ENCODE measurements around the gene SCYL2. TPM values are rescaled to one million over a fixed set of nuclear protein-coding genes. Genes with fewer than 3 reads are reported as not detected.

Gene SCYL2
- total and polyA plus RNA-seq, 9 donors = 22.2 to 33.8 (median 27.5) TPM

GRCh38 chr12:100234166-100234565 lies 32.8 kb upstream of the SCYL2 start:
- Histone ChIP-seq H3K36me3 (ENCODE audit: control insufficient read depth, insufficient read depth, low read length) (no peaks in the 10 kb centered on the region), H3K4me3 (ENCODE audit: low read length) (no peak overlapping the region), H3K27me3 (ENCODE audit: control insufficient read depth, insufficient read depth, low read length) (no peaks in the 10 kb centered on the region), H3K27ac (ENCODE audit: low read length) (no peak overlapping the region), H3K4me1 (ENCODE audit: control insufficient read depth, insufficient read depth, low read length) (peaks cover 3% of the 10 kb centered on the region), H3K9me3 (replicated peaks; ENCODE audit: control insufficient read depth, low read depth, low read length) (no peaks in the 10 kb centered on the region)
- DNase-seq = peak; percentile 58
- WGBS (ENCODE audit: insufficient coverage) = 20% methylated on average over 3 of the region's 3 CpGs

GRCh38 chr12:100234591-100235304 lies 32.2 kb upstream of the SCYL2 start:
- no peaks in the 10 kb centered on the region for H3K36me3 ChIP-seq (ENCODE audit: control insufficient read depth, insufficient read depth, low read length)
- H3K27ac ChIP-seq (ENCODE audit: low read length) = no peak overlapping the region
- peaks cover 3% of the 10 kb centered on the region for H3K4me1 ChIP-seq (ENCODE audit: control insufficient read depth, insufficient read depth, low read length)
- H3K4me3 ChIP-seq (ENCODE audit: low read length) = no peak overlapping the region
- H3K9me3 ChIP-seq (replicated peaks; ENCODE audit: control insufficient read depth, low read depth, low read length) = no peaks in the 10 kb centered on the region
- no peaks in the 10 kb centered on the region for H3K27me3 ChIP-seq (ENCODE audit: control insufficient read depth, insufficient read depth, low read length)
- no CpG with 5 or more reads among the region's 7 CpGs for WGBS (ENCODE audit: insufficient coverage)
- DNase-seq = peak; percentile 74

- Histone ChIP-seq H3K4me1 (ENCODE audit: control insufficient read depth, insufficient read depth, low read length) (peaks cover 3% of the 10 kb centered on the region), H3K4me3 (ENCODE audit: low read length) (no peak overlapping the region), H3K27me3 (ENCODE audit: control insufficient read depth, insufficient read depth, low read length) (no peaks in the 10 kb centered on the region), H3K36me3 (ENCODE audit: control insufficient read depth, insufficient read depth, low read length) (no peaks in the 10 kb centered on the region), H3K9me3 (replicated peaks; ENCODE audit: control insufficient read depth, low read depth, low read length) (no peaks in the 10 kb centered on the region), H3K27ac (ENCODE audit: low read length) (no peak overlapping the region)
- no peak for DNase-seq
- WGBS (ENCODE audit: insufficient coverage) = no CpG with 5 or more reads among the region's 3 CpGs
Observed at GRCh38 chr12:100238801-100239200, 28.2 kb upstream of the SCYL2 start.

- H3K27me3 ChIP-seq (ENCODE audit: control insufficient read depth, insufficient read depth, low read length) = no peaks in the 10 kb centered on the region
Observed at GRCh38 chr12:100239589-100239988, 27.4 kb upstream of the SCYL2 start.

DNA sequence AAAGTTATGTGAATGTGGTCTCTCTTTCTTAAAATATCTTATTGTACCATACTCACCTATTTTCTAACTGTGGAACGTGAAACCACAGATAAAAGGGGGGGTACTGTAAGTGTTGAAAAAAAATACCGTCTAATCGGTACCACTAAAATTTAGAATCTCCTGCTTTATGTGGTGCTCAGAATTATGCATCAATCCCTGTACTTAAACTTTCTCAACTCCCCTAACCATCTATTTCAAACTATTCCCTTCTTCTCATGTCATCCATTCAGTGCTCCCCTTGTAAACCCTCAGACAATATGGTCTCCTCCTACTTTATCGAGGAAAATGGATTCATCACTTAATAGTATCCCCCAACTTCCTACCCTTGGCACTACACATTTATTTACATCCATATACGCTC lies 23.8 kb upstream of the SCYL2 start:
- Histone ChIP-seq H3K36me3 (ENCODE audit: control insufficient read depth, insufficient read depth, low read length) (no peaks in the 10 kb centered on the region), H3K9me3 (replicated peaks; ENCODE audit: control insufficient read depth, low read depth, low read length) (no peaks in the 10 kb centered on the region), H3K27ac (ENCODE audit: low read length) (no peak overlapping the region), H3K4me1 (ENCODE audit: control insufficient read depth, insufficient read depth, low read length) (no peaks in the 10 kb centered on the region), H3K4me3 (ENCODE audit: low read length) (no peak overlapping the region), H3K27me3 (ENCODE audit: control insufficient read depth, insufficient read depth, low read length) (no peaks in the 10 kb centered on the region)
- DNase-seq = no peak
- WGBS (ENCODE audit: insufficient coverage) = 59% methylated on average over 2 of the region's 5 CpGs

More at GRCh38 chr12:100239589-100239988, 27.4 kb upstream of the SCYL2 start:
- DNase-seq = no peak
- no CpG with 5 or more reads among the region's 1 CpG for WGBS (ENCODE audit: insufficient coverage)
- Histone ChIP-seq H3K4me1 (ENCODE audit: control insufficient read depth, insufficient read depth, low read length) (no peaks in the 10 kb centered on the region), H3K9me3 (replicated peaks; ENCODE audit: control insufficient read depth, low read depth, low read length) (no peaks in the 10 kb centered on the region), H3K27ac (ENCODE audit: low read length) (no peak overlapping the region), H3K4me3 (ENCODE audit: low read length) (no peak overlapping the region), H3K36me3 (ENCODE audit: control insufficient read depth, insufficient read depth, low read length) (no peaks in the 10 kb centered on the region)

GRCh38 chr12:100247765-100248164 lies 19.2 kb upstream of the SCYL2 start:
- Histone ChIP-seq H3K27ac (ENCODE audit: low read length) (no peak overlapping the region), H3K4me3 (ENCODE audit: low read length) (no peak overlapping the region), H3K4me1 (ENCODE audit: control insufficient read depth, insufficient read depth, low read length) (no peaks in the 10 kb centered on the region), H3K27me3 (ENCODE audit: control insufficient read depth, insufficient read depth, low read length) (no peaks in the 10 kb centered on the region), H3K9me3 (replicated peaks; ENCODE audit: control insufficient read depth, low read depth, low read length) (no peaks in the 10 kb centered on the region), H3K36me3 (ENCODE audit: control insufficient read depth, insufficient read depth, low read length) (no peaks in the 10 kb centered on the region)
- no peak for DNase-seq
- WGBS (ENCODE audit: insufficient coverage) = no CpG with 5 or more reads among the region's 4 CpGs

DNA sequence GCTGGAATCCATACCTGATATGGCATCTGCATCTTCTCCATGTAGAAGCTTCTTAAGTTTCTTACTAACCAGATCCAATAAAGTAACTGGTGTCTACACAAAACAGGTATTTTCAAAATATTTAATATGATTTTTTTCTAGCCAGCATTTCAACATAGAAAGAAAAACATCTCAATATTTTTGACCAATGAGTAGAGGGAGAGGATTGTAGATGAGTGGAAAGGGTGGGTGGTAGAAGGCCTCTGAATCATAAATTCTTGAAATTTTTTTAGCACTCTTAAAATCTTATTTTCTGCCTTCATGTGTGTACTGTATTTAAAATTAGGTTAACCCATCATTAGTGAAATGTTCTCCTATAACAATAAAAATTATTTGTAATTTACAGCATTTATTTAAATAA lies 18.1 kb upstream of the SCYL2 start:
- Histone ChIP-seq H3K27me3 (ENCODE audit: control insufficient read depth, insufficient read depth, low read length) (no peaks in the 10 kb centered on the region), H3K9me3 (replicated peaks; ENCODE audit: control insufficient read depth, low read depth, low read length) (no peaks in the 10 kb centered on the region), H3K27ac (ENCODE audit: low read length) (no peak overlapping the region), H3K4me3 (ENCODE audit: low read length) (no peak overlapping the region), H3K36me3 (ENCODE audit: control insufficient read depth, insufficient read depth, low read length) (no peaks in the 10 kb centered on the region), H3K4me1 (ENCODE audit: control insufficient read depth, insufficient read depth, low read length) (no peaks in the 10 kb centered on the region)
- no peak for DNase-seq

DNA sequence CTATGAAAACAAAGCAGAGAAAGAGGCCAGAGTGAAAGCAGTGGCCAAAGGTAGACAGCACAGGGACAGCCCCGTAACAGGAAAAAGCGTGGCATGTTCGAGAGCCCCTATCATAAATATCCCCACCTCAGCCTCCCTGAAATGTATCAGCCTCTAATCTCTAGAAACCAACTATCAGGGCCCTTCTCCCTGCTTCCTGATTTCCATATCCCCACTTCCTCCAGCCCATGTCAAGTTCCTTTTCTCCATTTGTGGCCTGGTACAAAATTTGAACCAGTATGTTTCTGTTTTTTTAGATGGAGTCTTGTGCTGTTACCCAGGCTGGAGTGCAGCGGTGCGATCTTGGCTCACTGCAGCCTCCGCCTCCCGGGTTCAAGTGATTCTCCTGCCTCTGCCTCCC lies 17.0 kb upstream of the SCYL2 start:
- 79% methylated on average over 7 of the region's 7 CpGs for WGBS (ENCODE audit: insufficient coverage)
- no peak for DNase-seq

GRCh38 chr12:100251917-100252316 lies 15.1 kb upstream of the SCYL2 start:
- no peak for DNase-seq
- no peaks in the 10 kb centered on the region for H3K36me3 ChIP-seq (ENCODE audit: control insufficient read depth, insufficient read depth, low read length)
- H3K4me1 ChIP-seq (ENCODE audit: control insufficient read depth, insufficient read depth, low read length) = no peaks in the 10 kb centered on the region
- no CpG with 5 or more reads among the region's 2 CpGs for WGBS (ENCODE audit: insufficient coverage)
- H3K4me3 ChIP-seq (ENCODE audit: low read length) = no peak overlapping the region
- no peak overlapping the region for H3K27ac ChIP-seq (ENCODE audit: low read length)
- no peaks in the 10 kb centered on the region for H3K27me3 ChIP-seq (ENCODE audit: control insufficient read depth, insufficient read depth, low read length)
- no peaks in the 10 kb centered on the region for H3K9me3 ChIP-seq (replicated peaks; ENCODE audit: control insufficient read depth, low read depth, low read length)

More for the DNA sequence above, 17.0 kb upstream of the SCYL2 start:
- Histone ChIP-seq H3K4me3 (ENCODE audit: low read length) (no peak overlapping the region), H3K36me3 (ENCODE audit: control insufficient read depth, insufficient read depth, low read length) (no peaks in the 10 kb centered on the region), H3K27ac (ENCODE audit: low read length) (no peak overlapping the region), H3K9me3 (replicated peaks; ENCODE audit: control insufficient read depth, low read depth, low read length) (no peaks in the 10 kb centered on the region), H3K27me3 (ENCODE audit: control insufficient read depth, insufficient read depth, low read length) (no peaks in the 10 kb centered on the region), H3K4me1 (ENCODE audit: control insufficient read depth, insufficient read depth, low read length) (no peaks in the 10 kb centered on the region)

- Histone ChIP-seq H3K27ac (ENCODE audit: low read length) (no peak overlapping the region), H3K9me3 (replicated peaks; ENCODE audit: control insufficient read depth, low read depth, low read length) (no peaks in the 10 kb centered on the region), H3K4me1 (ENCODE audit: control insufficient read depth, insufficient read depth, low read length) (no peaks in the 10 kb centered on the region), H3K36me3 (ENCODE audit: control insufficient read depth, insufficient read depth, low read length) (no peaks in the 10 kb centered on the region), H3K4me3 (ENCODE audit: low read length) (no peak overlapping the region), H3K27me3 (ENCODE audit: control insufficient read depth, insufficient read depth, low read length) (no peaks in the 10 kb centered on the region)
- DNase-seq = no peak
- no CpG with 5 or more reads among the region's 1 CpG for WGBS (ENCODE audit: insufficient coverage)
Observed at GRCh38 chr12:100253437-100253836, 13.5 kb upstream of the SCYL2 start.

DNA sequence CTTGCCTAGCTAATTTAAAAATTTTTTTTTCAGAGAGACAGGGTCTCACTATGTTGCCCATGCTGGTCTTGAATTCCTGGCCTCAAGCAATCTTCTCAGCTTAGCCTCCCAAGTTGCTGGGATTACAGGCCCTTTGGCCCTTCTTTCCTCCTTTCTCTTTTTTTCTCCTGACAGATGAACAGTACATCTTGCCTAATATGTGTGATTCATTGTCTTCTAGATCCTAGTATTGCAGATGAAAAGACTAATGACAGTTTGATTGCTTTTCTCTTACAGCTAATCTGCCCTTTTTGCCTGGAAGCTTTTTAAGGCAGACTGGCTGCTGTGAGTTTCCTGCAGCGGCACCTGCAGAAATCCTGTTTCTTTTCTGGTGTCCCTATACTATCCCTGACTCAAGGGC lies 12.1 kb upstream of the SCYL2 start:
- Histone ChIP-seq H3K4me3 (ENCODE audit: low read length) (no peak overlapping the region), H3K27me3 (ENCODE audit: control insufficient read depth, insufficient read depth, low read length) (no peaks in the 10 kb centered on the region), H3K36me3 (ENCODE audit: control insufficient read depth, insufficient read depth, low read length) (no peaks in the 10 kb centered on the region), H3K9me3 (replicated peaks; ENCODE audit: control insufficient read depth, low read depth, low read length) (no peaks in the 10 kb centered on the region), H3K4me1 (ENCODE audit: control insufficient read depth, insufficient read depth, low read length) (no peaks in the 10 kb centered on the region), H3K27ac (ENCODE audit: low read length) (no peak overlapping the region)
- 85% methylated on average over 1 of the region's 1 CpG for WGBS (ENCODE audit: insufficient coverage)
- no peak for DNase-seq
